GM18526 (cell line): Measurements from ENCODE around the gene FLT1.

ENCODE experiments used
- POLR2A ChIP-seq: IDR thresholded peaks from 3 replicates; pipeline ENCODE4 v1.6.1; 2011; ENCODE audit not compliant: insufficient read length; ENCODE audit errors: extremely low read depth

FLT1 gene

DNA sequence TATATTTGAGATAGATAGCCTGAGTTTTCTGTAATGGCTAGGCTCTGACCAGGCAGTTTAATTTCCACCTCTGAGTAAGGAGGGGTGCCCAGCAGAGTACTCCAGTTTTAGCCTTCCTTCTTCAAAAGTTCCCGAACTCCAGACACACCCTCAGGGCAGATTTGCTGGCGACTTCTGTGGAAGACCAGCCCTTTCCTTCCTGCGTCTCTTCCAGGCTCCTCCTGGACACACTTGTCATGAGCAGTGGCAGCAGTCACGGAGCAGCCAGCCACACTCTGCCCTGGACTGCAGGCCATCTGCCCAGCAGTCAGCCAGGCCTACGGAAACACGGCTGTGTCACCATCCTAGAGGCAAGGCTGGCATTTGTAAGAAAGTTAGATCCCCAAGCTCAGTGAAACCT, 6.6 kb upstream of the FLT1 start:
- TF ChIP-seq POLR2A = no peak

DNA sequence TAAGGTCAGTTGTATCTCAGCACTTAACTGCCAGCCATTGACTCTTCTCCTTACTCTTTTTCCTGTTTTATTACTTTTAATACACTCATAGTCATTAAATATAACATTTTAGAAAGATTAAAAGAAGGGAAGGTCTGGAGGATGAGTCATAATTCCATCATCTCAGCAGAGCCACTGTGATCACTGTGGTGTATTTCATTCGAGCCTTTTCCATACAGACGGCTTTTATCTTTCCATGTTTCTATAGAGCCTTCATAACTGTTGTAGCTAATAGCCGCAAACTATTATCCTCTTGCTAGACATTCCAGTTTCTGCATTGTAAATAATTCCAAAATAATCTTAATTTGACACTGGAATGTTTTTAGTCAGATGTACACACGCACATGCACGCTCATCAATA, 4.7 kb upstream of the FLT1 start:
- no peak for TF ChIP-seq POLR2A

DNA sequence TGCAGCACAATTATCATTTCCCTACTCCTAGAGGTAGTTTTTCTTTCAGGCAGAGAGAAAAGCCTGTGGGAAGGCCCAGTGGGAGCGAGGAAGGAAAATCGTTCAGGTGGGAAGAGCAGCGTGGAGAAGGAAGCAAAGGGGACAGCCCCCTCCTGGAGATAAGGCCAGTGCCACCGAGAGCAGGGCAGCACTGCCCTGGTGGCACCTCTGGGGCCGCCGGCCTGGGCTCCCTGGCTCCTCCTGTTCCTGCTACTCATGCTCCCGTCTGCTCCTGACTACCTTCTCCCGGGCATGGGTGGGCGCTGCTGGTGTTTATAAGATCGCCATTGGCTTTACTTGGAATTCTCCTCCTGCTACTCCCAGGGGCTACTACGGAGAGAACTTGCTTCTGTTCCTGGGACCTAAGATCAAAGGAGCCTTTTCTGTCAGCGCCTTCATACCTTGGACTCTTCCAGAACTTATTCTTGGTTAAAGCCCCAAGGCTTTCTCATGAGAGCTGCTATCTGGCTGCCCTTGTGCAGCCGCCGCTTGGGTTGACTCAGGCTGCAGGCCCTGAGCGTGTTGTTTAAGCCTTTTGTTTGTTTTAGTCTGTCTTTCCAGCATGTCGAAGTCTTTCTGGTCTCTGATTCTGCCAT, 3.7 kb upstream of the FLT1 start:
- no peak for TF ChIP-seq POLR2A

DNA sequence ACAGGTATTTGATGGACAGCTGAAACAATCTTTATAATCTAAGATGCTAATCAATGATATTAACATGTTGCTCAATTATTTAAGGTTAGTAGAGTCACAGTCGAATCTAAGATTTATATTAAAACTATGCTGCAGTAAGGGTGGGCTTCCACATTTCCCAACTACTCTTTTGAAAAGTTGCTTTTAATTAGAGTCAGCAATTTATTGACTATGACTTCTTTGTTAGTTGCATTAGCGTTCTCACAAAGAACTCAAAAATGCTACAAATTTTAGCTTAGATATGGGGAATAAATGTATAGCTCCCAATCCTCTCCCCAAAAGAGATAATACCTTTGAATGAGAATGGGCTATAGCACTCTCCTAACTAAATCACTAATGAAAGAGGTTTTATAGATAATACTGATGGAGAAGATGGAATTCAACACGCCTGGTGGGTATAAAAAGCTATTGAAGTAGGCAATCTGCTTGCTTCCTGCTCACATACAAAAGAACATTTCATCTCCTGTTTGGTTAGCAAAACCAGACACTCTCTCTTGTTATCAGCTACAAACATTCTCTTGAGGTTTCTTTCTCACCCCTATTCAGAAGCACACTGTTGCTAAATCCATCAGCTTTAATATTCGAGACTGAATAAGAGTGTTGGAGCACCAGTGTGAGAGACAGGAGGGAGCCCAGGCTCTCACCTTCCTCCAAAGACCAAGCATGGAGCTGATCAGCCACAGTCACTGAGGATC, 2.4 kb upstream of the FLT1 start:
- TF ChIP-seq POLR2A = no peak

DNA sequence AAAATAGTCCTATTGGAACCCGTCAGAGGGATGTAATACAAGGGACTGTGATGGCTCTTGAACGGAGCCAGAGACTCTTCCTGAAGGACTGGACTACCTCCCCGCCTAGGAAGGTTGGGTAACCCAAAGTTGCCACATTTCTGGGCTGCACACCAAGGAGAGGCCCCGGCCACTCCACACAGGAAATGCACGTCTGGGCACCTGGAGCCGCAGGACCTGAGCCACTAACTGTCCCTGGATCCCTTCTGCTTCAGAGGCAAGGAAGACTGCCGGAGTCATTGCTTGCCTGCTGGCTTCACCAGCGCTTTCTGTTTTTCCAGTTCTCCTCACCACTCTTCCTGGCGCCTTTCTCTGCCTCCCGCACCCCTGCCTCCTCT, 1.2 kb upstream of the FLT1 start:
- no peak for TF ChIP-seq POLR2A

DNA sequence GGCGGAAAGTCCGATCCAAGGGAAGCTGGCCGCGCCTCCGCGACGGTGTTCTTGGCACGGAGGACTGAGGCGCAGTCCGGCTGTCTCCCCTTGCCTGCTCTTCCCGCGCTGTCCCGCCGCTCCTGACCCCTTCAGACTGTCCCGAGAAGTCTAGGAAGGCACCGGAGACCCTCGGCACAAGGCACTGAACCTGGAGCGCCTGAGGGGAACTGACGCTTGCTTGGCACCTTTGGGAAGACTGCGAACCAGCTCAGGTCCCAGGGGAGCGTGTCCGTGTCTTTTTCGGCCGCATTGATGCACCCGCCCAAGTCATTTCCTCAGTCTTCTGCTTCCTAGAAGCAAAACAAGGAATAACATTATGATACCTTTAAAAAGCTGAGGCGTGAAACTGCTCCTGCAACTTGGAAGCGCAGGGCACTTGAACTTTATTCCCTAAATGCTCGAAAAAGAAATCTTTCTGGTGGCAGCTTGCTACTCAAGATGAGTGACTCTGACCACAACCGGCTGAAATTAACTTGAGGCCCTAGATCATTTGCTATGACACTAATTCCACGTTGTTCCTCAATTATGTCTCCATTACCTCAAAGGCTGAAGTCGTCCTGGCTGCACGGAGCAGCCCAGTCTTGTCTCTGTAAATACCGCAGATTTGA, 735 bp upstream of the FLT1 start:
- no peak for TF ChIP-seq POLR2A

DNA sequence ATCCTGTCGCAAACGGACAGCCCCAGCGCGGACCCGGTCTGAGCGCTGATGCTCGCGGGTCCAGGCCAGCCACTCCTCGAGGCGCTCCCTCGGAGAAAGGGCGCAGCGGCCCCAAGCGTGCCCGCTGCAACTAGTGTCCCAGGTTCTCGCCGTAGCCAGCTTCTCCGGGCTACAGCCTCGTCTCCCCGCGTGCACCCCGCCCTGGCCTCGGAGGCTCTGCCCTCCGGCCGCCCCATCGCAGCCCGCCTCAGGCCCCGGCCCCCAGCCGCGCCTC, 487 bp downstream of the FLT1 start:
- TF ChIP-seq POLR2A = no peak

DNA sequence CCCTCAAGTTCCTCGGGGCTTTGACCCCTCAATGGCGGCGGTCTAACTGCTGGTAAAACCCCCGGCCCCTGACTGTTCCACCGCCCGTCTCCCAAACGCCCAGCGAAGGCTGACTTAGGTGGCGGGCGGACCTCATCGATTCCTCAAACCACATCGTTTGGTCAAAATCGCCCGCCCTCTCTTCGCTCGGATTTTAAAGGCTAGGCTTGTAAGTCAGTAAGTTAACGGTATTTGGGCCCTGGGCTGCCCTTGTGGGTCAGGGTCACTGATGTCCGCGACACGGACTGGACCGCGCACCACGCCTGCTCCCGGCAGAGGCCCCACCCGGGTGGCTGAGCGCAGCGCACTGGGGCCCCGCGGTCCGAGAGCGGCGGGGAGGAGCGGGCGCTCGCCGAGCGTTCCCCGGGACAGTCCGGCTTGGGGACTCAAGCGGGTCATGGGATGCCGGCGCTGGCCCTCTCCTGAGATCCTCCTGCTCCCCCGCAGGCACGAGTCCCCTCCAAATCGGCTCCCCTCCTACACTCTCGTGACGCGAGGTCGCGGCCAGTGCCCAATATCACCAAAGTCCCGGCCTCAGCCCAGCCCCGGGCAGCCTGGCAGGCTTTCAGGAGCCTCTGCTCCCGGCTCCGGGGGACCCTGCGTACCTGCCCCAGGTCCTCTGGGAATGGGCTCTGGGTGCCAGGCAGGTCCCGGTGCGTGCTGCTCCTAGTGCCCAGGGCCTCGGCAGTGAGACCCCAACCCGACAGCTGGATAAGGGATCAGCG, 1.0 kb downstream of the FLT1 start:
- TF ChIP-seq POLR2A = no peak

DNA sequence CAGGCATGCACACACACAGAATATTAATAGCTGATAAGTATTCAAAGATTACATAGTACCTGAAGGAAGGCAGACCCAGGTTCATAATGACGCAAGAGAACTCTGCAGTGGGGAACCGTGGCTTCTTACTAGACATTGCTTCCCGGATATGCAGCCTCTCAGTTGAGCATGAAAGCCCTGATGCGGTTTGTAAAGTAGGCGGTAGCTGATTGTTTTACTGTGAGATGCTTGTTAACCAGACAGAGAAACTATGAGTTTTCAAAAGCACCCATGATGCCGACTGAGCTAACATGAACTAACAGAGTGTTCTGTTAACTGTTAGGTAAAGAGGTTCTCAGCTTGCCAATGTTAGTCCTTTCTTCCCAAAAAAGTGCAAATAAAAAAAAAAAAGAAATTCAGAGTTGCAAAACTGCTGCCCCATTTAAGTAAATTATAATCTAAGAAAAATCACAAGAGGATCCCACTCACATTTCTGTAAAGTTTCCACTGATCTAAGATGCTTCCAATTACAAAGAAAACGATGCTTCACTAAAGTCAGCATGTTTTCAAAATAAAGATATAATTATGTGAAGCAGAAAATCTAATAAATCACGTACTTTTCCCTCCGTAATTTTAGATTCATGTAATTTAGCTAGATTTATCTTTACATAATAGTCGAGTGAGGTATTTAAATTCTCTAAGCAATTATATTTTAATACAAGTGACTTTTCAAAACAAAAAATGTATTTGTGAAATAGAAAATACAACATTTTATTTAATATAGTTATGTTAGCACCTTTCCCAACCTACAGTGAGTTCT, 2.2 kb downstream of the FLT1 start:
- TF ChIP-seq POLR2A = no peak

DNA sequence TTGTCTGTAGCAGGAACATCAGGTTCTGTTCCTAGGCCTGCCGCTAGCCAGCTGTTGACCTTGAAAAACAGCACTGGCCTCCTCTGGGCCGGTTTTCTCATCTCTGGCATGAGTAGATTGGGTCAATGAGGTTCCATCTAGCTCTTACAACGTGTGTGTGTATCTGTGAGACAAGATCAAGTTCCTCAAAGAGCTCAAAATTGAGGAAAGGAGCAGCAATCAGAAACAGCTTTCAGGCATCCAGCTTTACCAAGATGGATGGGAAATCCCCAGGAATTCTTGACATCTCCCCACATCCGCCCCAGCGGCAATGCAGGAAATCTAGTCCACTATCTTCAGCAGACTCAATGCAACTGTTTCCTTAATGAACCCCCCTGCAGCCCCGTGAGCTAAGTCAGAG, 4.9 kb downstream of the FLT1 start:
- TF ChIP-seq POLR2A = no peak

DNA sequence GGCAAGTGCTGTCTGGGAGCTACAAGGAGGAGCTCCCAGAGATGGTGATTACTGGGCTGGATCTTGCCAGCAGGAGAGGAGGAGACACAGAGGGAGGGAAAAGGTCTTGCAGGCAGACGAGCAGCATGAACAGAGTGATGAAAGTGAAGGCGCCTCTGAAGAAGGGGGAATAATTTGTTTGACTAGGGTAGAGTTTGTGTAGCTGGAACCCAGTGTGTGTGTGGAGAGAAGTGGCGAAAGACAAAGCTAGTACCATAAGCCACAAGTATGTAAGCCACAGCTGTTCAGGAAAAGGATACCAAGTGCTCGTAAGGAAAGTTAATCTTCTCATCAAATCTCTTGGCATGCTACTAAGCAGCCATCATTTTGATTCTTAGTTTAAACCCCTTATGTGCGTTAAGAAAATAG, 5.4 kb downstream of the FLT1 start:
- TF ChIP-seq POLR2A = no peak

DNA sequence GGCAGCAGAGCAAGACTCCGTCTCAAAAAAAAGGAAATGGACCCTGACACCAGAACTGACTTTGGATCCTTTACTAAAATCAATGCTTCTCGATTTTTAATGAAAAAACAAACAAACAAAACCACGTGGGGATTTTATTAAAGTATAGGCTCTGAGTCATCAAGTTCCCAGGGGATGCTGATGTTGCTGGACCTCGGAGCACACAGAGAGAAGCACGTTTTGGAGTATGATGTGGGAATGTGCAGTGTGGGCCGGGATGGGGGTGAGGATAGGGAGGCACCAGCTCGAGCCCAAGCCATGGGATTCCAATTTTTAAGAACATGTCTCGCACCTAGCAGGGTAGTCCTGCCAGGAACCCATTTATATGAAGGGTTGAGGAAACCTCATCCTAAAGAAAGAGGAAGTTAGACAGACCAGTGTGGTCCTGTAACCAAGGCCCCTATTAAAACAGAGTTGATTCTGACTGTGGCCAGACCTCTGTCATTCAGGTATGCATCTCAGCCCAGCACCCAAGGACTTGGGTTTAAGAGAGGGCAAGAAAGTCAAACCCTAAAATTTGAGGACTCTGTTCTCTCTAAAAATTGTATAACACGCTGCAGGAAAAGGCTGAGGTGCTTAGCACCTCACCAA, 6.4 kb downstream of the FLT1 start:
- no peak for TF ChIP-seq POLR2A

DNA sequence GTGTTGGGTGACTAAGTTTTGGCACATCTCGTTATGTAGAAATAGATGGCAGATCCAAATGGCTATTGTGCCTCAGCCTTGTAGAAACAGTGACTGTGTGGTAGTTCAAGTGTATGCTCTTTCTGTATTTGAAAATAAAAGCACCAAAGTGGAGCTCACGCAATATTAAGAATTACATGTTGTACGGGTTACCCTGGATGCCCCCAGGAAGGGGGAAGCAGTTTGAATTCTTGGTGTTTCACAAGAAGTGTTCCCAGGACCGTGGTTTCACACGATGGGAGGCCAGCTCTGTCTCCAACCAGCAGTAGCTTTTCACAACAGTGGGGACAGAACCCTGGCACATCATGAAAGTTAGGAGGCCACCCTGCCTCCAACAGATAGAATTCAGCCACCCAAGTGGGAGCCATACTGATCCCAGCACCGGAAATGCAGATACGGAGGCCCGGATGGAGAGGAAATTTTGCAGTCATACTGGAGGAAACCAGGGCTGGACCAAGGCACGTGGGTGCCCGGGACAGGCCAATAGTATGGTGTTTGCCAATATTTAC, 8.9 kb downstream of the FLT1 start:
- TF ChIP-seq POLR2A = no peak

DNA sequence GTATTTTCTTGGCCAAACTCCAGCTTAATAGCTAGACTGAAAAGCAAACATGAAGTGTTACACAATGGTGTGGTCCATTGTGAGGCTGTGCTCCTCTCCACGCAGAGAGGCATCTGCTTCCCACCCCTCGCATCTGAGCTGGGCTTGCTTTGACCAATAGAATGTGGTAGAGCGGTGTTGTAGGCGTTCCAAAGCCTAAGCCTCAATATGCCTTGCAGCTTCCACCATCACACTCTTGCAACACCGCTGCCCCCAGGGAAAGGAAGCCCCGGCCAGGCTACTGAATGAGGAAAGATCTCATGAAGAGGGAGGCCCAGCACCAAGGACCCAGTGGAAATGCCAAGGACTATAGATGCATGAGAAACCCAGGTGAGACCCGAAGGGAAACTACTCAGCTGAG, 9.4 kb downstream of the FLT1 start:
- no peak for TF ChIP-seq POLR2A

DNA sequence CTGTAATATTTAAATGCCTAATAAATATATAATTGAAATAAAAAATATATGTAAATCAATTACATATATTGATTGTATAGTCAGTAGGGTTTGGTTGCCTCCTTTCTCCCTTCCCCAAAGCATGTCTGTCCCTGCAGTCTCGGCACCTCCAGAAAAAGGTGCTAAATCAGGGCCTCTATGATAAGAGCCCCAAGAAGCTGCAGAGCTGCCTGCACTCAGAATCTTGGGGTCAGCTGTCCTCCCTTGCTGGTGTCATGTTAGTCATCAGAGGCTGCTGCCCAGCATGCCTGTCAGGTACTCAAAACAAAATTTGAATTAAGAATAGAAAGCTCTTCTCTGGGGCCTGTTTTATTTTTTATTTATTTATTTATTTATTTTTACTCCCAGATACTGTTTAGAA, 9.8 kb downstream of the FLT1 start:
- TF ChIP-seq POLR2A = no peak
